CD4-positive, alpha-beta T cell (primary cell): ENCODE results near the gene CSTPP1. TPM values are rescaled to one million over a fixed set of nuclear protein-coding genes. Genes with fewer than 3 reads are reported as not detected.
A peak's percentile ranks its signal among the peaks of the same experiment; 100 is the strongest.

Source experiments
- ATAC-seq: fragments of 200-7000 bp; cut with Tn5 transposase; one replicate; pipeline ENCODE4 v1.10.0; 2022; ENCODE audit warnings: mild to moderate bottlenecking; ENCODE audit not compliant: poor library complexity
- CTCF ChIA-PET: fragments of 350-600 bp; sonication (Branson Sonifier 250); formaldehyde crosslinking; loops from one replicate; lab custom pipeline; 2021; ENCODE audit warnings: antibody characterized with exemption, inconsistent platforms; lab: Charles Lee
- POLR2A ChIA-PET: fragments of 350-600 bp; sonication (Branson Sonifier 250); formaldehyde crosslinking; loops from one replicate; lab custom pipeline; 2021; ENCODE audit warnings: antibody characterized with exemption, inconsistent platforms; lab: Charles Lee
- DNase-seq, 14 experiments: peaks; one replicate each; pipeline ENCODE4 v3.0.0-alpha.2; 2013 to 2020; ENCODE audit warnings: mixed read lengths in 2 of 14
- H3K27ac ChIP-seq, 2 donors: one replicate each; pipeline versions ENCODE4 v1.5.1 to v1.7.0; 2013; ENCODE audit warnings: low read length in 2 of 2, low read depth in 1 of 2, mild to moderate bottlenecking in 1 of 2
- H3K27me3 ChIP-seq, 2 experiments: 1 replicate in 1 of 2; 2 replicates in 1 of 2; pipeline versions ENCODE4 v1.6.1 to v1.7.0; 2013; ENCODE audit warnings: low read length in 2 of 2, control low read depth in 1 of 2, mild to moderate bottlenecking in 1 of 2, moderate library complexity in 1 of 2; ENCODE audit not compliant: insufficient read depth in 2 of 2, control insufficient read depth in 1 of 2
- H3K36me3 ChIP-seq: one replicate; pipeline ENCODE4 v1.6.1; 2013; ENCODE audit warnings: low read length, control low read depth; ENCODE audit not compliant: insufficient read depth
- H3K4me1 ChIP-seq: one replicate; pipeline ENCODE4 v1.6.1; 2013; ENCODE audit warnings: low read length, control low read depth; ENCODE audit not compliant: insufficient read depth
- H3K4me3 ChIP-seq: one replicate; pipeline ENCODE4 v1.5.1; 2013; ENCODE audit warnings: mild to moderate bottlenecking, low read length, moderate library complexity
- H3K9me3 ChIP-seq, 2 experiments: 1 replicate in 1 of 2; 2 replicates in 1 of 2; pipeline versions ENCODE4 v1.6.1 to v1.7.0; 2013; ENCODE audit warnings: low read length in 2 of 2, mild to moderate bottlenecking in 2 of 2, control low read depth in 1 of 2, moderate library complexity in 1 of 2; ENCODE audit not compliant: control insufficient read depth in 1 of 2, insufficient read depth in 1 of 2
- H3K27ac Mint-ChIP-seq: one replicate; pipeline ENCODE4 v1.8.0; 2020; ENCODE audit warnings: mixed read lengths
- H3K27me3 Mint-ChIP-seq: one replicate; pipeline ENCODE4 v1.8.0; 2021; ENCODE audit warnings: mixed read lengths
- H3K36me3 Mint-ChIP-seq: one replicate; pipeline ENCODE4 v1.8.0; 2021; ENCODE audit warnings: low read depth, mixed read lengths
- H3K4me1 Mint-ChIP-seq: one replicate; pipeline ENCODE4 v1.8.0; 2021; ENCODE audit warnings: low read depth, mixed read lengths
- H3K4me3 Mint-ChIP-seq: one replicate; pipeline ENCODE4 v1.8.0; 2020; ENCODE audit warnings: mild to moderate bottlenecking, mixed read lengths
- H3K9me3 Mint-ChIP-seq: one replicate; pipeline ENCODE4 v1.8.0; 2020; ENCODE audit warnings: mixed read lengths
- CTCF ChIP-seq: fragments of 200-600 bp; IDR thresholded peaks from one replicate; pipeline ENCODE4 v1.8.0; 2022; ENCODE audit warnings: antibody characterized with exemption, mild to moderate bottlenecking
- intact Hi-C, 2 experiments: fragments of 100-400 bp; cut with DNase I in 1 of 2; cut with micrococcal nuclease in 1 of 2; formaldehyde crosslinking; loops; one replicate each; pipeline versions ENCODE4 v1.15.1 to v1.9.0; 2023 to 2025; cut with DNase I, micrococcal nuclease
- total RNA-seq, 174 experiments: library from RNA in 2 of 174; stranded (reverse) in 2 of 174; gene quantifications; one replicate each; pipeline ENCODE4 v1.2.3 and lab custom pipeline; 2021 to 2026

CSTPP1 gene
- total RNA-seq, 2 experiments from 2014 or later = 6.6 to 7.3 TPM

GRCh38 chr11:46889689-46890475 is 46.7 kb upstream of the CSTPP1 start:
- POLR2A ChIA-PET = no interaction called here
- peaks cover 0 to 4% of the 10 kb centered on the region in 2 experiments for H3K27me3 ChIP-seq

GRCh38 chr11:46890665-46891064 is 45.9 kb upstream of the CSTPP1 start:
- TF ChIP-seq CTCF = no peak
- POLR2A ChIA-PET = no interaction called here

More at GRCh38 chr11:46889689-46890475, 46.7 kb upstream of the CSTPP1 start:
- CTCF ChIA-PET = no interaction called here
- H3K9me3 ChIP-seq = no peaks in the 10 kb centered on the region
- no peak overlapping the region for H3K4me3 Mint-ChIP-seq
- no peaks in the 10 kb centered on the region for H3K4me1 ChIP-seq
- H3K4me1 Mint-ChIP-seq = no peaks in the 10 kb centered on the region
- no peak overlapping the region for H3K27ac ChIP-seq
- H3K9me3 Mint-ChIP-seq = no peaks in the 10 kb centered on the region
- intact Hi-C loops = loop anchor here (1.0 to 5.0 kb wide), 5 partner anchors 263 to 962 kb away; no protein-coding TSS in a partner anchor
- no peaks in the 10 kb centered on the region for H3K36me3 ChIP-seq
- no peak overlapping the region for H3K4me3 ChIP-seq
- H3K27ac Mint-ChIP-seq = no peak overlapping the region
- DNase-seq (peak; percentile 47 to 86 (median 68)), ATAC-seq (peak; percentile 96)
- peak; percentile 80 for TF ChIP-seq CTCF
- H3K36me3 Mint-ChIP-seq = no peaks in the 10 kb centered on the region
- H3K27me3 Mint-ChIP-seq = peaks cover 13% of the 10 kb centered on the region

GRCh38 chr11:46892109-46892508 is 44.5 kb upstream of the CSTPP1 start:
- Histone ChIP-seq H3K9me3 (no peaks in the 10 kb centered on the region), H3K36me3 (no peaks in the 10 kb centered on the region), H3K27ac (no peak overlapping the region), H3K4me3 (no peak overlapping the region), H3K4me1 (no peaks in the 10 kb centered on the region), H3K27me3 (peaks cover 0 to 4% of the 10 kb centered on the region in 2 experiments)
- intact Hi-C loops = loop anchor here in 1 of 2 experiments (5.0 kb wide), 1 partner anchor 560 kb away; no protein-coding TSS in a partner anchor
- H3K4me1 Mint-ChIP-seq = no peaks in the 10 kb centered on the region
- H3K36me3 Mint-ChIP-seq = no peaks in the 10 kb centered on the region
- ChIA-PET CTCF (interaction anchor here (0.6 to 2.4 kb wide), 2 partner anchors 261 to 645 kb away, joined by 3 to 9 read pairs; no protein-coding TSS in a partner anchor), POLR2A (no interaction called here)
- DNase-seq = no peak
- peaks cover 8% of the 10 kb centered on the region for H3K27me3 Mint-ChIP-seq
- ATAC-seq = no peak
- H3K9me3 Mint-ChIP-seq = no peaks in the 10 kb centered on the region
- H3K27ac Mint-ChIP-seq = no peak overlapping the region
- no peak overlapping the region for H3K4me3 Mint-ChIP-seq
- no peak for TF ChIP-seq CTCF

More at GRCh38 chr11:46890665-46891064, 45.9 kb upstream of the CSTPP1 start:
- intact Hi-C loops = loop anchor here in 1 of 2 experiments (5.0 kb wide), 1 partner anchor 562 kb away; no protein-coding TSS in a partner anchor
- Mint-ChIP-seq H3K9me3 (no peaks in the 10 kb centered on the region), H3K4me3 (no peak overlapping the region), H3K4me1 (no peaks in the 10 kb centered on the region), H3K27me3 (peaks cover 13% of the 10 kb centered on the region), H3K36me3 (no peaks in the 10 kb centered on the region), H3K27ac (no peak overlapping the region)
- CTCF ChIA-PET = interaction anchor here (2.4 kb wide), 1 partner anchor 262 kb away, joined by 9 read pairs; no protein-coding TSS in a partner anchor
- no peak overlapping the region for H3K27ac ChIP-seq
- ATAC-seq = no peak
- no peaks in the 10 kb centered on the region for H3K36me3 ChIP-seq
- no peak overlapping the region for H3K4me3 ChIP-seq
- no peaks in the 10 kb centered on the region for H3K4me1 ChIP-seq
- peaks cover 0 to 4% of the 10 kb centered on the region in 2 experiments for H3K27me3 ChIP-seq
- no peak for DNase-seq
- no peaks in the 10 kb centered on the region for H3K9me3 ChIP-seq
